ENCODE data around the gene ATP5ME. TPM values are rescaled to one million over a fixed set of nuclear protein-coding genes. Genes with fewer than 3 reads are reported as not detected.
A peak's percentile ranks its signal among the peaks of the same experiment; 100 is the strongest.

The ATP5ME gene
- total RNA-seq, 1 donor from 2014 or later = 95.1 TPM

- H3K9ac ChIP-seq = no peak overlapping the region
- H2AFZ ChIP-seq (replicated peaks) = no peak overlapping the region
- TF ChIP-seq EZH2 (IDR thresholded peaks at IDR 0.05) = no peak
- no peak for TF ChIP-seq EZH2phosphoT487 (IDR thresholded peaks at IDR 0.05)
- no peak for TF ChIP-seq CTCF (IDR thresholded peaks at IDR 0.05)
- H3K4me3 ChIP-seq = no peak overlapping the region
- DNase-seq (ENCODE audit: low spot score) = no peak
- peaks cover 88% of the 10 kb centered on the region for H3K79me2 ChIP-seq (ENCODE audit: low read depth)
- H3K4me1 ChIP-seq = no peaks in the 10 kb centered on the region
- no peak overlapping the region for H3K4me3 Mint-ChIP-seq
- H3K36me3 ChIP-seq = no peaks in the 10 kb centered on the region
- H3K27ac ChIP-seq = no peak overlapping the region
- H3K4me2 ChIP-seq = no peak overlapping the region
- no peaks in the 10 kb centered on the region for H3K9me3 ChIP-seq (ENCODE audit: low read depth)
- no peaks in the 10 kb centered on the region for H3K27me3 ChIP-seq
- H4K20me1 ChIP-seq (ENCODE audit: low read depth) = peaks cover 83% of the 10 kb centered on the region
- peaks cover 2% of the 10 kb centered on the region for H3K27me3 Mint-ChIP-seq (ENCODE audit: insufficient read depth, low read depth)
- peak overlapping the region; percentile 86 for H3K27ac Mint-ChIP-seq
- peaks cover 6% of the 10 kb centered on the region for H3K4me1 Mint-ChIP-seq
- H3F3A ChIP-seq (ENCODE audit: low read depth) = no peaks in the 10 kb centered on the region
- H3K36me3 Mint-ChIP-seq = peaks cover 36% of the 10 kb centered on the region
- H3K9me3 Mint-ChIP-seq = peaks cover 26% of the 10 kb centered on the region
Observed at GRCh38 chr4:717601-718320, 43.7 kb upstream of the ATP5ME start.

- TF ChIP-seq EZH2phosphoT487 (IDR thresholded peaks at IDR 0.05) (no peak), EZH2 (IDR thresholded peaks at IDR 0.05) (no peak), CTCF (IDR thresholded peaks at IDR 0.05) (no peak)
- Histone ChIP-seq H3K27ac (no peak overlapping the region), H3K4me2 (no peak overlapping the region), H2AFZ (replicated peaks) (no peak overlapping the region), H3K9me3 (ENCODE audit: low read depth) (no peaks in the 10 kb centered on the region), H3K4me3 (no peak overlapping the region), H3K36me3 (no peaks in the 10 kb centered on the region), H3K27me3 (no peaks in the 10 kb centered on the region), H4K20me1 (ENCODE audit: low read depth) (peaks cover 86% of the 10 kb centered on the region), H3K9ac (no peak overlapping the region), H3K79me2 (ENCODE audit: low read depth) (peaks cover 91% of the 10 kb centered on the region), H3K4me1 (no peaks in the 10 kb centered on the region), H3F3A (ENCODE audit: low read depth) (peaks cover 4% of the 10 kb centered on the region)
- Mint-ChIP-seq H3K9me3 (peaks cover 24% of the 10 kb centered on the region), H3K36me3 (peaks cover 34% of the 10 kb centered on the region), H3K4me1 (peaks cover 10% of the 10 kb centered on the region), H3K27me3 (ENCODE audit: insufficient read depth, low read depth) (peaks cover 2% of the 10 kb centered on the region), H3K4me3 (no peak overlapping the region), H3K27ac (no peak overlapping the region)
- DNase-seq (ENCODE audit: low spot score) = no peak
Observed at GRCh38 chr4:714087-714486, 40.0 kb upstream of the ATP5ME start.

- Histone ChIP-seq H3K4me1 (no peaks in the 10 kb centered on the region), H3K27me3 (no peaks in the 10 kb centered on the region), H4K20me1 (ENCODE audit: low read depth) (peaks cover 86% of the 10 kb centered on the region), H3F3A (ENCODE audit: low read depth) (peaks cover 4% of the 10 kb centered on the region), H3K36me3 (no peaks in the 10 kb centered on the region), H3K79me2 (ENCODE audit: low read depth) (peaks cover 91% of the 10 kb centered on the region), H3K9ac (no peak overlapping the region), H3K27ac (no peak overlapping the region), H2AFZ (replicated peaks) (no peak overlapping the region), H3K9me3 (ENCODE audit: low read depth) (no peaks in the 10 kb centered on the region), H3K4me3 (no peak overlapping the region), H3K4me2 (no peak overlapping the region)
- Mint-ChIP-seq H3K4me1 (peaks cover 10% of the 10 kb centered on the region), H3K27me3 (ENCODE audit: insufficient read depth, low read depth) (peaks cover 5% of the 10 kb centered on the region), H3K4me3 (no peak overlapping the region), H3K9me3 (peaks cover 29% of the 10 kb centered on the region), H3K36me3 (peaks cover 40% of the 10 kb centered on the region), H3K27ac (no peak overlapping the region)
- DNase-seq (ENCODE audit: low spot score) = no peak
- TF ChIP-seq EZH2phosphoT487 (IDR thresholded peaks at IDR 0.05) = no peak
- no peak for TF ChIP-seq CTCF (IDR thresholded peaks at IDR 0.05)
- TF ChIP-seq EZH2 (IDR thresholded peaks at IDR 0.05) = no peak
Observed at GRCh38 chr4:712916-713632, 39.0 kb upstream of the ATP5ME start.
